ENCODE data around the gene ZFR2.

- no peak for TF ChIP-seq PPARA (CRISPR knock-in tag; IDR thresholded peaks at IDR 0.05; ENCODE audit: borderline replicate concordance)
- no peak for TF ChIP-seq ZFP30 (CRISPR knock-in tag; IDR thresholded peaks at IDR 0.05)
- no peak for TF ChIP-seq ZFP3 (CRISPR knock-in tag; IDR thresholded peaks at IDR 0.05)
- TF ChIP-seq PATZ1 (CRISPR knock-in tag; IDR thresholded peaks at IDR 0.05; ENCODE audit: borderline replicate concordance): no peak
Observed at GRCh38 chr19:3866910-3867638, 1.8 kb downstream of the ZFR2 start.

All from SK-N-SH treated with all-trans-retinoic acid at 6 μM for 48 hours (cell line).